Measurements from ENCODE around the gene RNF144A.

- no peak for TF ChIP-seq CTCF (IDR thresholded peaks at IDR 0.05)
- no peak for TF ChIP-seq POLR2A (IDR thresholded peaks at IDR 0.05)
Measured at GRCh38 chr2:6959751-6960150, 42.5 kb downstream of the RNF144A start.

Measured in Peyer's patch (tissue), 4 donors.